HEK293T (cell line): Measurements from ENCODE around the gene MAST2.

ENCODE experiments used
- CTCF ChIA-PET: fragments of 350-600 bp; formaldehyde crosslinking; extraction: SDS; loops from one replicate; lab custom pipeline; 2021; ENCODE audit warnings: antibody characterized with exemption, inconsistent platforms; lab: Yijun Ruan, JAX
- POLR2A ChIA-PET: fragments of 350-600 bp; formaldehyde crosslinking; extraction: SDS; loops from one replicate; lab custom pipeline; 2020; ENCODE audit warnings: antibody characterized with exemption, inconsistent platforms; lab: Yijun Ruan, JAX
- DNase-seq: peaks from one replicate; pipeline ENCODE4 v3.0.0; 2012; ENCODE audit warnings: mixed read lengths; ENCODE audit errors: extremely low spot score
- ARNT ChIP-seq: fragments of 450-650 bp; IDR thresholded peaks from 2 replicates; pipeline ENCODE4 v1.6.1; 2017; ENCODE audit warnings: mild to moderate bottlenecking
- BHLHE40 ChIP-seq: fragments of 450-650 bp; IDR thresholded peaks from 2 replicates; pipeline ENCODE4 v1.6.1; 2016; ENCODE audit warnings: mild to moderate bottlenecking, moderate library complexity, borderline replicate concordance
- CTBP1 ChIP-seq: fragments of 450-650 bp; IDR thresholded peaks from 2 replicates; pipeline ENCODE4 v1.6.1; 2016; ENCODE audit warnings: borderline replicate concordance
- ELF4 ChIP-seq: fragments of 450-650 bp; IDR thresholded peaks from 2 replicates; pipeline ENCODE4 v1.6.1; 2017; ENCODE audit warnings: antibody characterized with exemption
- FOXA1 ChIP-seq: fragments of 450-650 bp; IDR thresholded peaks from 2 replicates; pipeline ENCODE4 v1.6.1; 2016; ENCODE audit warnings: mild to moderate bottlenecking
- FOXK2 ChIP-seq: fragments of 450-650 bp; IDR thresholded peaks from 2 replicates; pipeline ENCODE4 v1.6.1; 2016; ENCODE audit warnings: mild to moderate bottlenecking
- FOXM1 ChIP-seq: fragments of 450-650 bp; IDR thresholded peaks from 2 replicates; pipeline ENCODE4 v1.6.1; 2017; ENCODE audit warnings: mild to moderate bottlenecking, borderline replicate concordance
- HDGF ChIP-seq: fragments of 450-650 bp; IDR thresholded peaks from 2 replicates; pipeline ENCODE4 v1.6.1; 2017; ENCODE audit warnings: antibody characterized with exemption, borderline replicate concordance
- L3MBTL2 ChIP-seq: fragments of 450-650 bp; conservative IDR thresholded peaks from 2 replicates; pipeline ENCODE4 v1.6.1; 2016; ENCODE audit warnings: mild to moderate bottlenecking
- LEF1 ChIP-seq: fragments of 450-650 bp; IDR thresholded peaks from 2 replicates; pipeline ENCODE4 v1.6.1; 2017; ENCODE audit warnings: mild to moderate bottlenecking, borderline replicate concordance
- NFRKB ChIP-seq: fragments of 450-650 bp; IDR thresholded peaks from 2 replicates; pipeline ENCODE4 v1.6.1; 2016; ENCODE audit warnings: mild to moderate bottlenecking, moderate library complexity
- PKNOX1 ChIP-seq: fragments of 450-650 bp; IDR thresholded peaks from 2 replicates; pipeline ENCODE4 v1.6.1; 2016
- SP1 ChIP-seq: fragments of 450-650 bp; IDR thresholded peaks from 2 replicates; pipeline ENCODE4 v1.6.1; 2017
- SUZ12 ChIP-seq: fragments of 450-650 bp; IDR thresholded peaks from 2 replicates; pipeline ENCODE4 v1.6.1; 2016; ENCODE audit warnings: mild to moderate bottlenecking
- TARDBP ChIP-seq: fragments of 450-650 bp; IDR thresholded peaks from 2 replicates; pipeline ENCODE4 v1.6.1; 2016
- ZNF384 ChIP-seq: fragments of 450-650 bp; IDR thresholded peaks from 2 replicates; pipeline ENCODE4 v1.6.1; 2016

The MAST2 gene

GRCh38 chr1:45814776-45815175 lies 11.4 kb downstream of the MAST2 start:
- CTCF ChIA-PET, result interaction anchor here (0.7 to 1.6 kb wide), 2 partner anchors 9 to 234 kb away, joined by 3 to 7 read pairs; no protein-coding TSS in a partner anchor
- no peak for DNase-seq
- POLR2A ChIA-PET, result interaction anchor here (1.1 to 1.2 kb wide), 2 partner anchors 11 to 129 kb away, joined by 4 to 8 read pairs; partner anchors contain the start of genes GPBP1L1 and MAST2
- no peak for TF ChIP-seq L3MBTL2

- TF ChIP-seq PKNOX1 (no peak), ARNT (no peak), LEF1 (no peak), SP1 (no peak), ELF4 (no peak), FOXK2 (no peak), L3MBTL2 (no peak)
- POLR2A ChIA-PET, result interaction anchor here (1.1 to 1.2 kb wide), 2 partner anchors 13 to 130 kb away, joined by 4 to 8 read pairs; partner anchors contain the start of genes GPBP1L1 and MAST2
- CTCF ChIA-PET, result interaction anchor here (0.7 to 1.6 kb wide), 2 partner anchors 8 to 235 kb away, joined by 3 to 7 read pairs; no protein-coding TSS in a partner anchor
- DNase-seq, result no peak
Observed at GRCh38 chr1:45815667-45816458, 12.5 kb downstream of the MAST2 start.

GRCh38 chr1:45820173-45820572 lies 16.8 kb downstream of the MAST2 start:
- TF ChIP-seq ZNF384 (no peak), SP1 (no peak), BHLHE40 (no peak), NFRKB (no peak), ELF4 (no peak), SUZ12 (no peak), FOXM1 (no peak), FOXA1 (no peak), TARDBP (no peak), PKNOX1 (no peak), CTBP1 (no peak), HDGF (no peak), FOXK2 (no peak), ARNT (no peak), L3MBTL2 (no peak)
- ChIA-PET CTCF (interaction anchor here (0.6 kb wide), 1 partner anchor 9 kb away, joined by 3 read pairs; no protein-coding TSS in a partner anchor), POLR2A (no interaction called here)
- DNase-seq, result no peak

GRCh38 chr1:45820788-45821187 lies 17.4 kb downstream of the MAST2 start:
- no peak for DNase-seq
- TF ChIP-seq ELF4 (no peak), FOXA1 (no peak), FOXK2 (no peak), TARDBP (no peak), SUZ12 (no peak), CTBP1 (no peak), L3MBTL2 (no peak), NFRKB (no peak), BHLHE40 (no peak), ARNT (no peak)
- CTCF ChIA-PET, result no interaction called here
- POLR2A ChIA-PET, result no interaction called here

- CTCF ChIA-PET, result no interaction called here
- POLR2A ChIA-PET, result no interaction called here
- TF ChIP-seq CTBP1 (no peak), FOXM1 (no peak), LEF1 (no peak), TARDBP (no peak), FOXA1 (no peak), HDGF (no peak), SUZ12 (no peak), BHLHE40 (no peak)
- DNase-seq, result no peak
Observed at GRCh38 chr1:45822644-45823043, 19.2 kb downstream of the MAST2 start.

- CTCF ChIA-PET, result interaction anchor here (1.2 kb wide), 1 partner anchor 10 kb away, joined by 7 read pairs; no protein-coding TSS in a partner anchor
- POLR2A ChIA-PET, result no interaction called here
- TF ChIP-seq ZNF384 (no peak), HDGF (no peak), ARNT (no peak), ELF4 (no peak), FOXM1 (no peak), TARDBP (no peak), CTBP1 (no peak), BHLHE40 (no peak), SUZ12 (no peak), FOXA1 (no peak), LEF1 (no peak), L3MBTL2 (no peak), PKNOX1 (no peak), FOXK2 (no peak), NFRKB (no peak), SP1 (no peak)
- no peak for DNase-seq
Observed at GRCh38 chr1:45824607-45825006, 21.2 kb downstream of the MAST2 start.
